ENCODE results near the gene IFT122.

GRCh38 chr3:129505341-129505740 is 65.3 kb downstream of the IFT122 start:
- TF ChIP-seq CTCF (IDR thresholded peaks at IDR 0.05) (no peak), POLR2A (IDR thresholded peaks at IDR 0.05) (no peak)
